Amniotic stem cell (primary cell): ENCODE data around the gene RUNX2.
"Not testable (repeated sequence)": the region's sequence is repeated elsewhere in the genome, so short reads cannot be mapped to it uniquely, and the experiment has no call there.

Experiments used
- DNase-seq: peaks from one replicate; lab custom pipeline; 2025; lab: John Stamatoyannopoulos, UW

The RUNX2 gene

DNA sequence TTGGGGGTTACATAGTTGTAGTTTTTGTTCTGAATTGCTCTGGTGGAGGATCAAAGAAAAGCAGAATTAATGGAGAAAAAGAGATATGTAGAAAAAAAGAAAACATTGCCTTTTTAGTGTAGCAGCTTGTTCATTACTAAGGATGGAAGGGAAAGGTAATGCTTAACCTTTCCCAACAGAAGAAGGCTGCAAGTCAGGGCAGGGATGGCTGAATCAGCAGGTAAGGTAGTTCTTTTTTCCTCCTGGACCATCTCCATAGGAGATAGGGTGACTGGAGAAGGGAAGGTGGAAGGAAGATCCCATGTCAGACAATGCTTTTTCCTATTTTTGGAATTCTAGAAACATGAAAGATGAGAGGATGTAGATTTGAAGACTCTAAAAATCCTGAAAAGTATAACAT is 129.0 kb downstream of the RUNX2 start:
- no peak for DNase-seq

DNA sequence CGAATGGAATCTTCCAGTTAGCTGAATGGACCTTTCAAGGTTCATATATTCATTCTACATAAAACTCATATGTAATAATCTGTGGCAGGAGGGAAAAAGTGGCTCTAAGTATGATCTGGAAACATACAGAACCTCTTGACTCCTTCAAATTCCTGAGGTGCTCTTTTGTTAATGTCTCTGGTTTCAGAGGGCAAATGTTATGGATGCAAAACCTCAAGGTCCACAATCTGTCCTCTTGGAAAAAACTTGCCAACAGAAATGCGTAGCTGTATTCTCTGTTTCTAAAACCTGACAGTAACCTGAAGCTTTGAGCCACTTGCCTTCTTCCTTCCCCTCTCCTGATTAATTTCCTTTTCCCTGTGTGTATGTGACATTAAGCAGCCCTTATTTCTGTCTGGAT is 130.5 kb downstream of the RUNX2 start:
- DNase-seq = no peak

DNA sequence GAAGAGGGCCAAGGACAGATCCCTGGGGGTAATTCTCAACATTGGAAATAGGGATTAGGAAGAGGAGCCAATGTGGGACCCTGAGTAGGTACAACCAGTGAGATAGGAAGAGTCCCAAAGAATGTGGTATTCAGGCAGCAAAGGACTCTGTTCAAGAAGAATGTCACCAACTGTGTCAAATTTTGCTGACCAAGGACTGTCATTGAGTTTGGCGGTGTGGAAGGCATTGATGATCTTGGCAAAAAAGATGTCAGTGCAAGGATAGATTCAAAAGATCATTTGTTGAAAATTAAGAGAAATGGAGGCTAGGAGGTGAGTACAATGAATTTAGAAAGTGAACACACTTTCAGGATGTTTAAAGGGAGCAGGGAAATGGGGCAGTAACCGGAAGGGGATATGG is 132.0 kb downstream of the RUNX2 start:
- DNase-seq = no peak

DNA sequence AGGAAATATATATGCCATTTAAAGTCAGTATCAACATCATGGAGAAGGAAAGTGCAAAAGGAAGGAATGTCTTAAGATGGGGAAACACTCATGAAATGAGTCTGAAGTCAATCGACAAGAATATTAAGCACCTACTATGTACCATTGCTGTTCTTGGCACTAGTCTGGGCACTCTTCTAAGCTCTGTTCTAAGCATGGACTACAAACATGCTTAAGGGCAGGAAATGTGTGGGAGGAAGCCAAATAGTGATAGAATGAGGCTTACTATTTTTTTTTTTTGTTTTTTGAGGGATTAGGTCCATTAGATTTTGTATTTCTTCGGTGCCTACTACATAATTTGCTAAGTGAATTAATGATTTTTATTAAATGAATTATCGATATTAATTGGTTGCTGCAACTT is 133.4 kb downstream of the RUNX2 start:
- no peak for DNase-seq

DNA sequence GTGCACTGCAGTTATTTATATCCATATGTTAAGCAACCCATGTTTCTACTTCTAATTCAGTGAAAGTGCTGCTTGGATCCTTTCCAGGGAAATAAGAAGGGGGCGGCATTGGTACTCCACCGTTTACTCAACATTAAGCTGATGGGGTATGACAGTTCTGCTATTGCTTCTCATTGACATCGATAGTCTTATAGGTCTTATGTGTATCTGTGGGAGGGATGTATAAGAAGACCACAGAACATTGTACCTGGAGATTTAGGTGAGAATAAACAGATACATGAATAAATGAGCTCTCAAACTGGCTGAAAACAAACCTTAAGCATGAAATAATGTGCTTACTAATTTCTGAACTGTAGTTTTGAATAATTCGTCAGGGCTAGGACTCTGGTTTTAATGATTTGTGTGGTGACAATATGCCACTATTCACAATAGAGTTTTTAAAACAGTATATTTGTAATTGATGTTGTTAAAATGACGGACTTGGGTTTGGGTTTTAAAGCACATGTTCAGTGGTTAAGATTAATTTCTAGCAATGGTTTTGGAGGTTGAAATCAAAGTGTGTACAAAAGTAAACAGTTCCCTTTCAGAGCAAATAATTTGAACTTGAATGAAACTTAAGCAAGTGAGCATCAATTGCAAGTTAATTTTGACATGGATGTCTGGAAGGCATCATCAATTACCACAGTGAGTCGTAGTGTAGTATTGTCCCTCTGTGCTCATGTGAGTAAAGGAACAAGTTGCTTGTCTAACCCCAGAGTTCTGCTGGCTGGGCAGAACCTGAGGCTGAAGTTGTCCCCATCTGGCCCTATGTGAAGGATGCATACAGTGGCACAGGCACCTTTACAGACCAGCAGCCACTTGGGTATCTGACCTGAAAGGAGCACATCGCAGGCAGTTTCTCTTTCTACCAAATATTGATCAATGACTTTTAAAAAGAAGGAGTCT is 134.3 kb downstream of the RUNX2 start:
- no peak for DNase-seq

DNA sequence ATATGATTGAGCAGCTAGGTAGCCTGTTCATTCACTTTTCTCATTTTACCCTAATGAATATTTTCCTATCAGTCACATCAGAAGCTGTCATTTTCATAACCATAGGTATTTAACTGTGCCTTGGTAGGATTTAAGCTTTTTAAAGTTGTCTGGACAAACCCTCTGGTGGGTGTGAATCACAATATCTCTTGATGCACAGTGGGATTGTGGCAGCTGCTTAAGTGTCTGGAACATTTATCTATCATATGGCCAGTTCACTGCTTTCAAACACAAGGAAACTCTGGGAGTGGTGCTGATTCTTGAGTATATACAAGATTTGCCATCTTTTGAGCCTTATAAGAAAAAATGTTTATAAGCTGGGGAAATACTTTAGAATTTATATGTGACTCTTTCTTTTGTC is 136.6 kb downstream of the RUNX2 start:
- DNase-seq = no peak

DNA sequence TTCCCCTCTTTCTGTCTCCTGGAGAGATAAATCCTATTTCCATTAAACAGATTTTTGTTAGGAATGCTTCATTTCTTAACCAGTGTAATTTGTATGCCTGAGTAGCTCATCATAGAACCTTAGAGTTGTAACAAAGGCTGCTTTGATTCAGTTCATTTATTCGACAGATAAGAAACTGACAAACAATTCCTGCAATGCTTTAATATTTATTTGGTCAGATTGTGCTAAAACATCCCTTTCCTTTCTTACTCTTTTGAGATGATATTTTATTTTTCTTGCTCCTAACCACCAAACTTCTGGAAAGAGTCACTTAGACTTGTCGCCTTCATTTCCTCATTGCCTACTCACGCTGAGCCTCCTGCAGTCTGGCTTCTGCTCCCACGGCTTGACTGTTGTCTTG is 138.6 kb downstream of the RUNX2 start:
- DNase-seq = no peak

DNA sequence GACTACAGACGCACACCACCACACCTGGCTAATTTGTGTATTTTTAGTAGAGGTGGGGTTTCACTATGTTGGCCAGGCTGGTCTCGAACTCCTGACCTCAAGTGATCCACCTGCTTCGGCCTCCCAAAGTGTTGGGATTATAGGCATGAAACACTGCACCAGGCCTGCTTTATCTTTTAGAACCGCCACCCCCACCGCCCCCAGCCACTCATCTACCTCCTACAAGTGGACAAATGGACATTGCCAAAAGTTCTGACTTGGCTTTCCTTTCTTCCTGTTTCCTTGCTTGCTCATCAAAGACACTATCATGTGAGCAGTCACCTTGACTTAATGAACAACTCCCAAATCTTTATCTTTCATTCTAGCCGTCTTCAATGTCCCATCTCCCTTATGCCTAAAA is 139.3 kb downstream of the RUNX2 start:
- DNase-seq = not testable (repeated sequence)

DNA sequence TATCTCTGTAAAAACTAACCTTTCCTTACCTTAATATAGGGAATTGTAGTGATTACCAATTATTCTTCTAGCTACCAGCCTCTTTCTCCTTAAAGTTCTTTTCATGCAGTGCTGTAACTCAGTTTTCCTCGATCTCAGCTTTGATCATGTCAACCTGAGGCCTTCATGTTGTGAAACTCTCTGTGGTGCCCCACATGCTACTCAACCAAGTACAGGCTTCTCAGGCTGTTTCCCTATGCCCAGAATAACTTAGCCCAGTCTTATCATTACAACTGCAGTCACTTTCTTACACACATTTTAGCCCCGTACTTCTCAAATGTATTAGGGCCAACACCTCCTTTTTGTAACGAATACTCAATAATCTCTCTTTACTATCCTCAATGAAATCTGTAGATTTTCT is 139.7 kb downstream of the RUNX2 start:
- no peak for DNase-seq

DNA sequence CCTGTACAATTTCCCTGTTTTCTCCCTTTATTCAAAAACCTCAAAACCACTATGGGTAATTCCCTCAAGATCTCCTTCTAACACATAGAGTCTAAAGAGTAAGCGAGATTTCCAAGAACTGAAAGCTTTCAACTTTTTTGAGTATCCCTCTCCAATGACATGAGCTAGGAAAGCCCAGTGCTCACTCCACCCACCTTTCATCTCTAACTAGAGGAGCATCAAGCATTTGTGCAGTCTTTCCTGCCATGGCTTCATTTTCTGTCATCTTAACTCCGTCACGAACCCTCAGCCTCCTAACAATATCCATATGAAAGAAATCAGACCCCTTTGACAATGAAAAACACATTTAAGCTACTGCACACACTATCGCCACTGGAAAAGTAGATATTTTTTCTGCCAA is 141.5 kb downstream of the RUNX2 start:
- DNase-seq = no peak

DNA sequence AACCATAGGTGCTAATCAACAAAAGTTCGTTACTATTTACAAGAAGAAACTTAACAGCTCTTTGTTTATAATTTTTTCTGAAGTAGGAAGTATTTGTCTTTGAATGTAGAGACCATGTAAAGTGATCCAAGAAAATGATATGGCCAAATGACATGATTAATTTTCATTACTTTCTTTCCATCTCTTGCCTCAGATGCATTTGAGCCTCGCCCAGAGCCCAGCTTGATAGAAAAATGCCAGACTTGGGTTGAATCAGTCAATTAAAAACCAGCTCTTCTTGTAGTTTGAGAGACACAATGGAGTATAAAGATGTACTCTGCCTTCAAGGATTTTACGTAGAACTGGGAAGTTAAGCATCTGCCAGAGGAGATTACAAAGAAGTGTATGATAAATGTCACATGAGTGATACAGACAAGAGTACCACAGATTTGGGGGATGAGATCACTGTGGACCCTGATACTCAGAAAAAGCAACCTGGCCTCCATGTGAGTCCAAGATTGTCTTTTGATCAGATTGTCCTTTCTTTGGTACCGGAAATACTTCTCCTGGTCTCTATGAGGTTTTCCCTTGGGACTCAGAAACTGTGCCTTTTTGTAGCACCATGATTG is 142.1 kb downstream of the RUNX2 start:
- DNase-seq = no peak

DNA sequence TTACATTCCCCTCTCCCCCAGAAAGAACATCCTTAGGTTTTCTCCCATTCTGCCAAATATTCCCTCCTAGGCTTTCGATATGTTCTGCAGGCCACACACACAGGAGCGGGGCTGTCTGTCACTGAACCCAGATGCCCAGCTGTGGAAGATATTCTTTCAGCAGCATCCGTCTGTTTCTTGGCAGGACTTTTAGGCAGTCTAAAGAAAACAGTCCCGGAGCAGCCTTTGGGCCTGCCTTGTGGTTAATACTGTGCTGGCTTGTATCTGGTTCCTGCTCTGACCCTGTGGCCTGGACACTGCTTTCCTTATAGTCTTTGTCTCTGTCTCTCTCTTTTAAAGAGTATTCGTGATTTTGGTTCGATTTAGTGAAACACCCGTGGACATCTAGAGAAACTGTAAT is 144.3 kb downstream of the RUNX2 start:
- DNase-seq = no peak

DNA sequence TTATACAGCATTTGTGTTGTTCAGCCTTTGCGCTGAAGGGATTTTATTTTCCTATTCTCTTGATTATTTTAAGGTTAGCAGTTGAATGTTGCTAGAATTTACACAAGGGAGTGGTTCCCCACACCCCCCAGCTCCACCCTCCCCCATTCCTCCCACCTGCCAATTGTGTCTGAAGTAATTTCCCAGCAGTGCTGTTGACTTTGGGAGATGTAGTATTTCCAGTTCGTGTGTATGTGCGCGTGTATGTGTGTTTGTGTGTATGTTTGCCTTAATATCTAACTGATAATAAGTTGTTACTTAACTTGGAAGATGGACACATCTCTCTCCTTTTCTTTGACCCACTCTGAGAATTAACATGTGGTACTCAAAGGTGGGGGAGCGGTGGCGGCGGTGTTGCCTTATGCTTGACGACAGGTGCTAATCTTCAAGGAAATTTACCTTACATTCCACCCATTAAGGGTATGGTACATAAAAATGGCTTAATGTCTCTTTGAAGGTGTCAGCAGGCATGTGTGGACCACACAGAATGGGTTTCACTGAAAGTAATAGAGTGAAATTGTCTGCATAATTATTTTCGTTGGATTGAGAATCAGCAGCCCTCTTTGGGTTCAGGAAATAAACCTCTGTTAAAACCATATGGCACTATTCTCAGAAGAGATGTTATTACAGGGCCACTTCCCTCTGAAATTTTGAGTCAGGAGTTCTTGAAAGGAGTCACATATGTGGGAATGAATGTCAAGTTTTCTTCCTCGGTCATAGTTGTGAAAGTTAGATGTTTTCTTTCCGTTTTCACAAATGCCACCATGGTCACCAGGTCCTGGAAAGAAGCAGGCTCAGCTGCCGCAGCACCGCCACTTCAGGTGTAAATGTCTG is 145.2 kb downstream of the RUNX2 start:
- no peak for DNase-seq

DNA sequence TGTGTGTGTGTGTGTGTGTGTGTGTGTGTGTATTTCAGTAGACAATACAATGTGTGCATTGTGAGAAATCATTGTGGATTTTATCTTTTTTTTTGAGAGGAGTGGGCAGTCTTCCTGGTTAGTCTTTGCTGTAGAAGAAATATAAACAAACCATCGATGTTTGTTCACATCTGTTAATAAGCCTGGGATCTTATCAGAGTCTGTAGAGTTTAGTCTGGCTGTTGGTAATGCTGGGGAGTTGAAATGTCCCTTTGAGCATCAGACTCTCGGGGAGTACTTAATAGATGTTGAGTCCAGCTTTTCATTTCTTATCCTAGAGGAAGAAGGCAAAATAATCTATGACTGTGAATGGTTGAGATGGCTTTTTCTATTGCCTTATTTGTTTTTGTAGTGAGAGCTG is 146.2 kb downstream of the RUNX2 start:
- DNase-seq = no peak

DNA sequence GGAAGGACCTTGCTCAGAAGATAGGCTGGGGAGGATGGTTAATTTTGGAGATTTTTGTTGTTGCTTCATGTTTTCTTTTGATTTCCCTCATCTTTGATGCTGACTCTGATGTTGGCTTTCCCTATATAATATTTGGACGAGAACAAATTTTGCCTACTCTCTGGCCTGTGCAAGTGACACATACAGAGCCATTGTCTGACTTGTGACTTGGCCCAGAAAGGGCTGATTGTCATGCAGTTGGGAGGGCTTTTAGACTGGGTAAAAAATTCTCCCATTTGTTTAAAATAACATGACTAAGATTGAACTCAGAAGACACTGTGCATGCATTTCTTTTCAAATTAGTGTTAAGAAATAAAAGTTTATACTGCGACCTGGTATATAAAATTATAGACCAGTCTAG is 148.2 kb downstream of the RUNX2 start:
- no peak for DNase-seq

DNA sequence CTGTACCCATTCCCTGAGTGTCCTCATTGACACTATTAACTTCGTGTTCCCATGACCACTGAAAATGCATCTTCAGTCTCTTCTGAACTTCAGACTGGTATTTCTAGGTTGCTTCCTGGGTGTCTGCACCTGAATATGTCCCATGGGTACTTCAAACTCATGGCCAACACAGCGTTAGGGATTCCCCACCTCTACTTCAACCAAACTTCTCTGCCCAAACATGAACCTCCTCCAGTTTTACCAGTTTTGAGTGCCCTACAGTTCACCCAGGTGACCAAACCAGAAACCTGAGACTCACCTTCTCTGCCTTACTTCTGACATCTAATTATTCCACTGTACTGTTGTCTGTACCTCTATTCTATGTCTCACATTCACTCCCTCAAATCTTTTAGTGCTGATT is 149.1 kb downstream of the RUNX2 start:
- no peak for DNase-seq

DNA sequence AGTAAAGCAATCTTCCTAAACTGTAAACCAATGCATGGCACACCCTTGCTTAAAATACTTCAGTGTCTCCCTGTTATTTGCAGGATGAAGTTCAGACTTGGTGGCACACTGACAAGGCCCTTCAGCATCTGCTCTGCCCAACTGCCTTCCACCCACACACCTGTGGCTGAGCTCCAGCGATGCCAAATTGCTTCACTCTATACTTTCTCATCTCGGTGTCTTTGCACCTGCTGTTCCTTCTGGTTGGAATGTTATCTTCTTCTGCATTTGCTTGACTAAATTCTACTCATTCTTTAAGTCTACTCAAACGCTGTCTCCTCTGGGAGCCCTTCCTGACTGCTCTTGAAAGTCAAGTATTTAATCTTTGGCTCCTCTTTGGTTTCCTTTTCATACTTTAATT is 149.7 kb downstream of the RUNX2 start:
- no peak for DNase-seq

DNA sequence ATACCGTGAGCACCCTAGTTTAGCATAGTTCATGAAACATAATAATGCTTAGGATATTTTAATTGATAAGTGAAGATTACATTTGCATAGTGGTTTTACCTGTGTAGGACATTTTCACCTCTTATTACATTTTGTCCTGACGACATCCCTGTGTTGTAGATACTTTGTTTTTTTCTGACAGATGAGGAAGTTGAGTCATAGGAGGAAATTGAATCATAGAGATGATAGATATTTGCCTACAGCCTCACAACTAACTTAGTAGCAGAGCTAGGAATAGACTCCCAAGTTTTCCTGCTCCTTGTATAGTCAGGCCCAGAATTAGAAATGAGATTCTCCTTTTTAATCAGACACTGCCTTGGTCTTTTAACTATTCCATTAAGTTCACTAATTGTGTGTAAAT is 150.1 kb downstream of the RUNX2 start:
- DNase-seq = no peak

DNA sequence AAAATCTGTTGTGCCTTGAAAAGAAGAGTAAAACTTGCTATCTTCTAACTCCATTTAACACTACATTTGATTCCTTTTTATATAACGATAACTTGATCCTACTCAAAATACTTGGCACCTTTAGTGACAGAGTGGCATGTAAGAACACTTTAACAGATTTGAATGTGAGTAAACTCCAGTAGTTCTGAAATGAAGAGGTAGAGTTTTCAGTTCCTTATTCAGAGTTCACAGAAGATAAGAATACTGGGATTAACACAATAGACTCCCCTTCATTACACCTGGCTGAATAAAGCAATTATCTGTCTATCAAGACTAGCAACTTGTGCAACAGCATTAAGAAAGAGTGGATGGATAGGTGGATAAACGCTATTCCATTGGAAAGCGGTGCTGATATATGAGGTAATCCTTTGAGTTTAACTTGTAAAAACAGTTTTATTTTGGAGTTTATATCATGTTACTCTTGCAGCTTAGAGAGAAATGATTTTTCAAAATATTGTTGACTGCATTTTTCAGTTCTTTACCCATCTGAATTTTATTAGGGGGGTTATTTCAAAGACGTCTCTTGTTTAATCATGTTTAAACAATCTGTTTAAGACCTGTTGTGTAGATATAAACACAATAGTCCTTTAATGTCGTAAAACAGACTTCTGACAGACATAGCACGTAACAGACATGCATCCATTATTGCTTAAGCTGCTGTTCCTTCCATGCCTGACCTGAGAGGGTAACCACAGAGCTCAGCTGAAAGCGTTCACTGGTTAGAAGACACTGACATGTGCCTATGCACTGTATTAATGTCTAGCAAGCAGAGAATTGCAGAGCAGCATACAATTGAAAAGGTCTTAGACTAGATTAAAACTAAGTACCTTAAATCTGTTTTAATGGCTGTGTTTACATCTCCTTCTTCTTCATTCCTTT is 152.0 kb downstream of the RUNX2 start:
- DNase-seq = no peak

DNA sequence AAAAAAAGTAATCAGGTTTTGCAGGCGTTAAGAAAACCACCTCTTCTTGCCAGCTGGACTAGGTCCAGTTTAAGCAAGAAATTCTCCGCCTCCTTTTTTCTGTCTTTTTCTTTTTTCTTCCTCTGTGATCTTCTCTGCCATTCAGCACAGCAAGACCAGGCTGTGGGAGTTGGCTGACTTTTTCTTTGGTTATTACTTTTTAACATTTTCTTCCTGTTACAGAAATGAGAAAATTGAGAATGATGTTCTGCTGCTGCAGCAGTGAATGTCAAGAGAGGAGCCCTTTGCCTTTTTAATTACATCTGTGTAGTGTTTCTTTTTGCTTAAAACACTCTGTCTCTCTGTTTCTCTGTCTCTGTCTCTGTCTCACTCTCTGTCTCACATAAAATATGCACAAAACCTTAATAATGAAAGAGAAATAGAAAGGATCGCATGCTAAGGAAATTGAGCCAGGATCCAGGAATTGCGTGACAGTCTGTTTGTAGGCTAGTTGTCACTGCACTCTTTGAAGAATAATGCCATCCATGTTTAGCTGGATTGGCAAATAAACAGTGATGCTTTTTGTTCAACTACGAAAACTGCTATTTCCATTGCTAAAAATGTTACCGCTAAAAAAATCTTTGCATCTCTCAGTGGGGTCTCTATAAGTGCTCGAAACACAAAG is 152.8 kb downstream of the RUNX2 start:
- DNase-seq = no peak

DNA sequence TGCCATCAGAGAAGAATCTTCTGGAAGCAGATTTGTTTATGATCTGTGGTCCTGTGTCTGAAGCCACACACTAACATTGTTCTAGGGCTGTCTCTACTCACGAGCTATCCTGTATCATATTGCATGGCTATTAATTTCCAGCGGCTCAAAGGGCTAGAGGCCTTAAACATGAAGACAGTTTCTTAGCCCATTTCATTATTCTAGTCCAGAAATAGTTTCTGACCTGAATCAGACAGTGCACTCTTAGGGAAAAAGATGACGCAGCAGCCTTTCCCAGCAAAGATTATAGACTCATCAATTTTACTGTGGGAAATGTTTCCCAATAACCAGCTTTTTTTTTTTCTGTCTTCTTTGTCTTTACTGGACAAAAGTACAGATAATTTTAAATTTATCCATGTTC is 154.9 kb downstream of the RUNX2 start:
- DNase-seq = no peak
